WTC11 (cell line): Measurements from ENCODE around the gene FGFR2. TPM values are rescaled to one million over a fixed set of nuclear protein-coding genes. Genes with fewer than 3 reads are reported as not detected.
A peak's percentile ranks its signal among the peaks of the same experiment; 100 is the strongest.

ENCODE experiments used
- ATAC-seq: fragments of 200-7000 bp; cut with Tn5 transposase; 2 replicates; pipeline ENCODE4 v1.10.0; 2021; ENCODE audit warnings: mild to moderate bottlenecking, moderate library complexity
- CTCF ChIA-PET: fragments of 300-600 bp; sonication (Branson Sonifier 250); formaldehyde crosslinking; loops from one replicate; lab custom pipeline; 2021; ENCODE audit warnings: antibody characterized with exemption; lab: Charles Lee
- POLR2A ChIA-PET: fragments of 350-600 bp; sonication (Branson Sonifier 250); formaldehyde crosslinking; loops from one replicate; lab custom pipeline; 2021; ENCODE audit warnings: antibody characterized with exemption; lab: Charles Lee
- DNase-seq: peaks from one replicate; pipeline ENCODE4 v3.0.0; 2021; ENCODE audit warnings: low spot score
- H3K27ac Mint-ChIP-seq: 2 replicates; pipeline ENCODE4 v1.8.0; 2021; ENCODE audit warnings: mixed read lengths
- H3K27me3 Mint-ChIP-seq: 2 replicates; pipeline ENCODE4 v1.8.0; 2021; ENCODE audit warnings: low read depth, mild to moderate bottlenecking, moderate library complexity, mixed read lengths
- H3K36me3 Mint-ChIP-seq: 2 replicates; pipeline ENCODE4 v1.8.0; 2021; ENCODE audit warnings: mixed read lengths
- H3K4me1 Mint-ChIP-seq: 2 replicates; pipeline ENCODE4 v1.8.0; 2022; ENCODE audit warnings: mixed read lengths
- H3K4me3 Mint-ChIP-seq: 2 replicates; pipeline ENCODE4 v1.8.0; 2021; ENCODE audit warnings: mild to moderate bottlenecking, moderate library complexity, mixed read lengths
- H3K9me3 Mint-ChIP-seq: 2 replicates; pipeline ENCODE4 v1.8.0; 2021; ENCODE audit warnings: mixed read lengths
- ETV6 ChIP-seq: sonication (generic); formaldehyde crosslinking; IDR thresholded peaks from 2 replicates; pipeline ENCODE4 v1.8.1; 2022; ENCODE audit warnings: mild to moderate bottlenecking, missing genetic modification reagents
- SOX15 ChIP-seq: fragments of 250-450 bp; sonication (Bioruptor Pico); IDR thresholded peaks from 2 replicates; pipeline ENCODE4 v1.9.0; 2021; ENCODE audit warnings: mild to moderate bottlenecking
- TEAD1 ChIP-seq: sonication (generic); formaldehyde crosslinking; IDR thresholded peaks from 2 replicates; pipeline ENCODE4 v1.8.0; 2022; ENCODE audit warnings: mild to moderate bottlenecking, missing genetic modification reagents
- TEAD4 ChIP-seq: sonication (generic); formaldehyde crosslinking; IDR thresholded peaks from 2 replicates; pipeline ENCODE4 v1.8.0; 2022; ENCODE audit warnings: mild to moderate bottlenecking, missing genetic modification reagents
- ZNF416 ChIP-seq: fragments of 250-450 bp; sonication (Bioruptor Pico); IDR thresholded peaks from 2 replicates; pipeline ENCODE4 v1.9.0; 2021; ENCODE audit warnings: mild to moderate bottlenecking, inconsistent platforms
- total RNA-seq: library from RNA; stranded (reverse); gene quantifications from 3 replicates; pipeline ENCODE4 v1.2.3, GENCODE V29; 2021
- TF ChIP-seq, protein P1 (sequence below): sonication (generic); formaldehyde crosslinking; IDR thresholded peaks from 2 replicates; pipeline ENCODE4 v1.8.0; 2022; ENCODE audit warnings: missing genetic modification reagents
- TF ChIP-seq, protein P2 (sequence below): sonication (generic); formaldehyde crosslinking; IDR thresholded peaks from 2 replicates; pipeline ENCODE4 v1.8.0; 2022; ENCODE audit warnings: mild to moderate bottlenecking, missing genetic modification reagents
- TF ChIP-seq, protein P3 (sequence below): fragments of 250-450 bp; sonication (Bioruptor Pico); IDR thresholded peaks from 2 replicates; pipeline ENCODE4 v1.9.0; 2021; ENCODE audit warnings: mild to moderate bottlenecking
- TF ChIP-seq, protein P4 (sequence below): sonication (generic); formaldehyde crosslinking; IDR thresholded peaks from 2 replicates; pipeline ENCODE4 v1.8.0; 2022; ENCODE audit warnings: mild to moderate bottlenecking, missing genetic modification reagents
- TF ChIP-seq, protein P5 (sequence below): fragments of 250-450 bp; sonication (Bioruptor Pico); IDR thresholded peaks from 2 replicates; pipeline ENCODE4 v2.1.2; 2022; ENCODE audit warnings: mild to moderate bottlenecking, moderate library complexity
- TF ChIP-seq, protein P6 (sequence below): sonication (generic); formaldehyde crosslinking; IDR thresholded peaks from 2 replicates; pipeline ENCODE4 v1.8.1; 2023; ENCODE audit warnings: mild to moderate bottlenecking, missing genetic modification reagents
- TF ChIP-seq, protein P7 (sequence below): sonication (generic); formaldehyde crosslinking; IDR thresholded peaks from 2 replicates; pipeline ENCODE4 v1.8.1; 2022; ENCODE audit warnings: mild to moderate bottlenecking, missing genetic modification reagents, moderate library complexity, borderline replicate concordance
- TF ChIP-seq, protein P8 (sequence below): sonication (generic); formaldehyde crosslinking; IDR thresholded peaks from 2 replicates; pipeline ENCODE4 v1.8.1; 2023; ENCODE audit warnings: mild to moderate bottlenecking, missing genetic modification reagents
- TF ChIP-seq, protein P9 (sequence below): fragments of 250-450 bp; sonication (Bioruptor Pico); IDR thresholded peaks from 2 replicates; pipeline ENCODE4 v1.9.0; 2021; ENCODE audit warnings: moderate library complexity, mild to moderate bottlenecking, inconsistent platforms, borderline replicate concordance

The FGFR2 gene
- total RNA-seq, 1 experiment from 2014 or later: 95.0 TPM

DNA sequence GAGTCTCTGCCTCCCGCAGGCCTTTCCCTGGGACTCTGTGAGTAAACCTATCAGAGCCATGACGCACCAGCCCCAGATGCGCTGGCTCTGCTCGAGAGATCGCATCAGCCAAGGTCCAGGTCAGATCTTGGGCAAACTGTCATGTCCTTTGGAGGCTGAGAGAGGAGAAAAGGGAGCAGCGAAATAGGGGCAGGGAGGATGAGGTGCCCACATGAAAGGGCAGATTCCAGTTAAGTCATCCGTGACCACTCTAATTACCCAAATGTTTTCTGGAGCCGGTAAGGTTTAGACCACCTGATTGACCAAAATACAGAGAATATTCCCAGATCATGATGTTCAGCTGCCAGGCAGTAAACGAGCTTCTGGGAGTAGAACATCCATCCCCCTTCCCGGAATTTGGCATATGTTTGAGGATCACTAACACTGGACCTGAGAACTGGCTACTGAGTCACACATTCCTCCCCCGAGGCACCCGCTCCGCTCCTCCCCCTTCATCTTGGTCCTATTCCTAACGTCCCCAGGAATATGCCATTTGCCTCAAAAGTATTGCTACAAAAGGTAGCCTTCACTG is 88.0 kb downstream of the FGFR2 start:
- Mint-ChIP-seq H3K36me3 (peaks cover 67% of the 10 kb centered on the region), H3K4me3 (no peak overlapping the region), H3K9me3 (no peaks in the 10 kb centered on the region), H3K27me3 (no peaks in the 10 kb centered on the region), H3K27ac (peak overlapping the region; percentile 78), H3K4me1 (peaks cover 45% of the 10 kb centered on the region)
- ChIA-PET POLR2A (no interaction called here), CTCF (interaction anchor here (1.6 kb wide), 1 partner anchor 153 kb away, joined by 4 read pairs; no protein-coding TSS in a partner anchor)
- TF ChIP-seq, protein P1, sequence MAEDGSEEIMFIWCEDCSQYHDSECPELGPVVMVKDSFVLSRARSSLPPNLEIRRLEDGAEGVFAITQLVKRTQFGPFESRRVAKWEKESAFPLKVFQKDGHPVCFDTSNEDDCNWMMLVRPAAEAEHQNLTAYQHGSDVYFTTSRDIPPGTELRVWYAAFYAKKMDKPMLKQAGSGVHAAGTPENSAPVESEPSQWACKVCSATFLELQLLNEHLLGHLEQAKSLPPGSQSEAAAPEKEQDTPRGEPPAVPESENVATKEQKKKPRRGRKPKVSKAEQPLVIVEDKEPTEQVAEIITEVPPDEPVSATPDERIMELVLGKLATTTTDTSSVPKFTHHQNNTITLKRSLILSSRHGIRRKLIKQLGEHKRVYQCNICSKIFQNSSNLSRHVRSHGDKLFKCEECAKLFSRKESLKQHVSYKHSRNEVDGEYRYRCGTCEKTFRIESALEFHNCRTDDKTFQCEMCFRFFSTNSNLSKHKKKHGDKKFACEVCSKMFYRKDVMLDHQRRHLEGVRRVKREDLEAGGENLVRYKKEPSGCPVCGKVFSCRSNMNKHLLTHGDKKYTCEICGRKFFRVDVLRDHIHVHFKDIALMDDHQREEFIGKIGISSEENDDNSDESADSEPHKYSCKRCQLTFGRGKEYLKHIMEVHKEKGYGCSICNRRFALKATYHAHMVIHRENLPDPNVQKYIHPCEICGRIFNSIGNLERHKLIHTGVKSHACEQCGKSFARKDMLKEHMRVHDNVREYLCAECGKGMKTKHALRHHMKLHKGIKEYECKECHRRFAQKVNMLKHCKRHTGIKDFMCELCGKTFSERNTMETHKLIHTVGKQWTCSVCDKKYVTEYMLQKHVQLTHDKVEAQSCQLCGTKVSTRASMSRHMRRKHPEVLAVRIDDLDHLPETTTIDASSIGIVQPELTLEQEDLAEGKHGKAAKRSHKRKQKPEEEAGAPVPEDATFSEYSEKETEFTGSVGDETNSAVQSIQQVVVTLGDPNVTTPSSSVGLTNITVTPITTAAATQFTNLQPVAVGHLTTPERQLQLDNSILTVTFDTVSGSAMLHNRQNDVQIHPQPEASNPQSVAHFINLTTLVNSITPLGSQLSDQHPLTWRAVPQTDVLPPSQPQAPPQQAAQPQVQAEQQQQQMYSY (CRISPR knock-in tag): no peak
- TF ChIP-seq ZNF416 (CRISPR knock-in tag) (no peak), TEAD1 (CRISPR knock-in tag) (no peak)
- TF ChIP-seq, protein P2, sequence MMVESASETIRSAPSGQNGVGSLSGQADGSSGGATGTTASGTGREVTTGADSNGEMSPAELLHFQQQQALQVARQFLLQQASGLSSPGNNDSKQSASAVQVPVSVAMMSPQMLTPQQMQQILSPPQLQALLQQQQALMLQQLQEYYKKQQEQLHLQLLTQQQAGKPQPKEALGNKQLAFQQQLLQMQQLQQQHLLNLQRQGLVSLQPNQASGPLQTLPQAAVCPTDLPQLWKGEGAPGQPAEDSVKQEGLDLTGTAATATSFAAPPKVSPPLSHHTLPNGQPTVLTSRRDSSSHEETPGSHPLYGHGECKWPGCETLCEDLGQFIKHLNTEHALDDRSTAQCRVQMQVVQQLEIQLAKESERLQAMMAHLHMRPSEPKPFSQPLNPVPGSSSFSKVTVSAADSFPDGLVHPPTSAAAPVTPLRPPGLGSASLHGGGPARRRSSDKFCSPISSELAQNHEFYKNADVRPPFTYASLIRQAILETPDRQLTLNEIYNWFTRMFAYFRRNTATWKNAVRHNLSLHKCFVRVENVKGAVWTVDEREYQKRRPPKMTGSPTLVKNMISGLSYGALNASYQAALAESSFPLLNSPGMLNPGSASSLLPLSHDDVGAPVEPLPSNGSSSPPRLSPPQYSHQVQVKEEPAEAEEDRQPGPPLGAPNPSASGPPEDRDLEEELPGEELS (CRISPR knock-in tag): no peak
- DNase-seq (no peak), ATAC-seq (no peak)

DNA sequence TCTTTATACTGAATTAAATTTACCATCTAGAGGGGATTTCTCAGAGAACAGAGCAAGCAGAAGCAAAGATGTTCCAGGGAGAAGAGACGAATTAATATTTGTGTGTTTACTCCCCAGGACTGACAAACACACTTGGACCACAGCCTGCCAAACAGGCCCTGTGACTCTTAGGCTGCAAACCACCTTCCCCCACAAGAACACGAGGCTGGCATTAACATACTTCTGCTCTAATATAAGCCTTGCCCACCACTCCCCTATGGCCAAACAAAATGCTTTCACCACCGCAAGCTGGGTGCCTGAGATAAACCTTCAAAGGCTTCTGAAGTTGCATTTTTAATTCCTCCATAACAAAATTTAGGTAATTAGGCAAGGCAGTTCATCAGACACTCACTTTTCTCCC is 88.4 kb downstream of the FGFR2 start:
- Mint-ChIP-seq H3K27me3 (no peaks in the 10 kb centered on the region), H3K9me3 (no peaks in the 10 kb centered on the region), H3K36me3 (peaks cover 67% of the 10 kb centered on the region), H3K4me3 (no peak overlapping the region), H3K27ac (peak overlapping the region; percentile 78), H3K4me1 (peaks cover 40% of the 10 kb centered on the region)
- DNase-seq: no peak
- ATAC-seq: no peak
- POLR2A ChIA-PET: no interaction called here
- CTCF ChIA-PET: interaction anchor here (1.6 kb wide), 1 partner anchor 153 kb away, joined by 4 read pairs; no protein-coding TSS in a partner anchor
- no peak for TF ChIP-seq ETV6 (CRISPR knock-in tag)
- TF ChIP-seq, protein P3, sequence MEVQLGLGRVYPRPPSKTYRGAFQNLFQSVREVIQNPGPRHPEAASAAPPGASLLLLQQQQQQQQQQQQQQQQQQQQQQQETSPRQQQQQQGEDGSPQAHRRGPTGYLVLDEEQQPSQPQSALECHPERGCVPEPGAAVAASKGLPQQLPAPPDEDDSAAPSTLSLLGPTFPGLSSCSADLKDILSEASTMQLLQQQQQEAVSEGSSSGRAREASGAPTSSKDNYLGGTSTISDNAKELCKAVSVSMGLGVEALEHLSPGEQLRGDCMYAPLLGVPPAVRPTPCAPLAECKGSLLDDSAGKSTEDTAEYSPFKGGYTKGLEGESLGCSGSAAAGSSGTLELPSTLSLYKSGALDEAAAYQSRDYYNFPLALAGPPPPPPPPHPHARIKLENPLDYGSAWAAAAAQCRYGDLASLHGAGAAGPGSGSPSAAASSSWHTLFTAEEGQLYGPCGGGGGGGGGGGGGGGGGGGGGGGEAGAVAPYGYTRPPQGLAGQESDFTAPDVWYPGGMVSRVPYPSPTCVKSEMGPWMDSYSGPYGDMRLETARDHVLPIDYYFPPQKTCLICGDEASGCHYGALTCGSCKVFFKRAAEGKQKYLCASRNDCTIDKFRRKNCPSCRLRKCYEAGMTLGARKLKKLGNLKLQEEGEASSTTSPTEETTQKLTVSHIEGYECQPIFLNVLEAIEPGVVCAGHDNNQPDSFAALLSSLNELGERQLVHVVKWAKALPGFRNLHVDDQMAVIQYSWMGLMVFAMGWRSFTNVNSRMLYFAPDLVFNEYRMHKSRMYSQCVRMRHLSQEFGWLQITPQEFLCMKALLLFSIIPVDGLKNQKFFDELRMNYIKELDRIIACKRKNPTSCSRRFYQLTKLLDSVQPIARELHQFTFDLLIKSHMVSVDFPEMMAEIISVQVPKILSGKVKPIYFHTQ: no peak
- TF ChIP-seq, protein P4, sequence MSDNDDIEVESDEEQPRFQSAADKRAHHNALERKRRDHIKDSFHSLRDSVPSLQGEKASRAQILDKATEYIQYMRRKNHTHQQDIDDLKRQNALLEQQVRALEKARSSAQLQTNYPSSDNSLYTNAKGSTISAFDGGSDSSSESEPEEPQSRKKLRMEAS (CRISPR knock-in tag): no peak
- TF ChIP-seq, protein P5, sequence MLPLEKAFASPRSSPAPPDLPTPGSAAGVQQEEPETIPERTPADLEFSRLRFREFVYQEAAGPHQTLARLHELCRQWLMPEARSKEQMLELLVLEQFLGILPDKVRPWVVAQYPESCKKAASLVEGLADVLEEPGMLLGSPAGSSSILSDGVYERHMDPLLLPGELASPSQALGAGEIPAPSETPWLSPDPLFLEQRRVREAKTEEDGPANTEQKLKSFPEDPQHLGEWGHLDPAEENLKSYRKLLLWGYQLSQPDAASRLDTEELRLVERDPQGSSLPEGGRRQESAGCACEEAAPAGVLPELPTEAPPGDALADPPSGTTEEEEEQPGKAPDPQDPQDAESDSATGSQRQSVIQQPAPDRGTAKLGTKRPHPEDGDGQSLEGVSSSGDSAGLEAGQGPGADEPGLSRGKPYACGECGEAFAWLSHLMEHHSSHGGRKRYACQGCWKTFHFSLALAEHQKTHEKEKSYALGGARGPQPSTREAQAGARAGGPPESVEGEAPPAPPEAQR (CRISPR knock-in tag): no peak
- TF ChIP-seq, protein P6, sequence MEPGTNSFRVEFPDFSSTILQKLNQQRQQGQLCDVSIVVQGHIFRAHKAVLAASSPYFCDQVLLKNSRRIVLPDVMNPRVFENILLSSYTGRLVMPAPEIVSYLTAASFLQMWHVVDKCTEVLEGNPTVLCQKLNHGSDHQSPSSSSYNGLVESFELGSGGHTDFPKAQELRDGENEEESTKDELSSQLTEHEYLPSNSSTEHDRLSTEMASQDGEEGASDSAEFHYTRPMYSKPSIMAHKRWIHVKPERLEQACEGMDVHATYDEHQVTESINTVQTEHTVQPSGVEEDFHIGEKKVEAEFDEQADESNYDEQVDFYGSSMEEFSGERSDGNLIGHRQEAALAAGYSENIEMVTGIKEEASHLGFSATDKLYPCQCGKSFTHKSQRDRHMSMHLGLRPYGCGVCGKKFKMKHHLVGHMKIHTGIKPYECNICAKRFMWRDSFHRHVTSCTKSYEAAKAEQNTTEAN (CRISPR knock-in tag): no peak
- no peak for TF ChIP-seq SOX15 (CRISPR knock-in tag)
- TF ChIP-seq, protein P7, sequence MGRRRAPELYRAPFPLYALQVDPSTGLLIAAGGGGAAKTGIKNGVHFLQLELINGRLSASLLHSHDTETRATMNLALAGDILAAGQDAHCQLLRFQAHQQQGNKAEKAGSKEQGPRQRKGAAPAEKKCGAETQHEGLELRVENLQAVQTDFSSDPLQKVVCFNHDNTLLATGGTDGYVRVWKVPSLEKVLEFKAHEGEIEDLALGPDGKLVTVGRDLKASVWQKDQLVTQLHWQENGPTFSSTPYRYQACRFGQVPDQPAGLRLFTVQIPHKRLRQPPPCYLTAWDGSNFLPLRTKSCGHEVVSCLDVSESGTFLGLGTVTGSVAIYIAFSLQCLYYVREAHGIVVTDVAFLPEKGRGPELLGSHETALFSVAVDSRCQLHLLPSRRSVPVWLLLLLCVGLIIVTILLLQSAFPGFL: no peak
- TF ChIP-seq, protein P8, sequence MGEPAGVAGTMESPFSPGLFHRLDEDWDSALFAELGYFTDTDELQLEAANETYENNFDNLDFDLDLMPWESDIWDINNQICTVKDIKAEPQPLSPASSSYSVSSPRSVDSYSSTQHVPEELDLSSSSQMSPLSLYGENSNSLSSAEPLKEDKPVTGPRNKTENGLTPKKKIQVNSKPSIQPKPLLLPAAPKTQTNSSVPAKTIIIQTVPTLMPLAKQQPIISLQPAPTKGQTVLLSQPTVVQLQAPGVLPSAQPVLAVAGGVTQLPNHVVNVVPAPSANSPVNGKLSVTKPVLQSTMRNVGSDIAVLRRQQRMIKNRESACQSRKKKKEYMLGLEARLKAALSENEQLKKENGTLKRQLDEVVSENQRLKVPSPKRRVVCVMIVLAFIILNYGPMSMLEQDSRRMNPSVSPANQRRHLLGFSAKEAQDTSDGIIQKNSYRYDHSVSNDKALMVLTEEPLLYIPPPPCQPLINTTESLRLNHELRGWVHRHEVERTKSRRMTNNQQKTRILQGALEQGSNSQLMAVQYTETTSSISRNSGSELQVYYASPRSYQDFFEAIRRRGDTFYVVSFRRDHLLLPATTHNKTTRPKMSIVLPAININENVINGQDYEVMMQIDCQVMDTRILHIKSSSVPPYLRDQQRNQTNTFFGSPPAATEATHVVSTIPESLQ: no peak
- TF ChIP-seq, protein P9, sequence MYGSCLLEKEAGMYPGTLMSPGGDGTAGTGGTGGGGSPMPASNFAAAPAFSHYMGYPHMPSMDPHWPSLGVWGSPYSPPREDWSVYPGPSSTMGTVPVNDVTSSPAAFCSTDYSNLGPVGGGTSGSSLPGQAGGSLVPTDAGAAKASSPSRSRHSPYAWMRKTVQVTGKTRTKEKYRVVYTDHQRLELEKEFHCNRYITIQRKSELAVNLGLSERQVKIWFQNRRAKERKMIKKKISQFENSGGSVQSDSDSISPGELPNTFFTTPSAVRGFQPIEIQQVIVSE (CRISPR knock-in tag): no peak
- no peak for TF ChIP-seq TEAD4 (CRISPR knock-in tag)
